Measurements from ENCODE around the gene ZNF790. TPM values are rescaled to one million over a fixed set of nuclear protein-coding genes. Genes with fewer than 3 reads are reported as not detected.

Gene ZNF790
- total RNA-seq, 1 donor from 2014 or later: 13.7 TPM

DNA sequence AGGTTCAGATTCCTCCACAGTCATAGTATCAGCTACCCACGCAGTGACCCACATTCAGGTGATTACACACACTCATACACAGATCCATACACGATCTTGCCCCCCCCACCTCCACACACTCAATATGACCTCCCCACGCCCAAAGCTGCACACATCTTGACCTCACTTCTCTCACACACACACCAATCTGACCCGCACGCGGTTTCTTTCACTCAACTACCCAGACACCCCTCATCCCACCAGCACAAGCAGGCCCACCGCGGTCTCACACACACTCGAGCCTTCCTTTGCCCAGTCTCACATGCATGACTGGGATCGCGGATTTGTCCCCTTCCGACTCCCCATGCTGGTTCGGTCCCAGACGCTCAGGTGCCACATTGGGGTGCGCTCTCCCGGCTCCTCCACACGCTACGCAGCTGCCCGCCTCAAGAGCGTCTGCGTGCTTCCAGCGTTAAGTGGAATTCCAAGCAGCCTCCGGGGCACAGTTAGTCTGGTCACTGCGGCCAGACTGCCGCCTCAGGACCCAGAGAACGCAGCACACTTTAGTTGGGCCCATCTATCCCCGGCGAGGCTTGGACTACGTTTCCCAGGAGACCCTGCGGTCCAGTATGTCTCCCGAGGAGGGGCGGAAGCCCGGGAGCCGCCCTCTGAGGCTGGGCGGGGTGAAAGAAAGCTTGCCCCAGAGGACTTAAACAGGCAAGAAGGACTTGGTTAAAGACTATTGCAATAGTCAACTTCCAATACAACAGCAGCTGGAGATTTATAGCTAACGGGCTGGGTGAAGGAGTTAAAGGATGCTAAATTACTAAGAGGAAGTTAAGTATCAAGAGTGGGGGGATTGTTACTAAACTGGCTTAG is 11.7 kb upstream of the ZNF790 start:
- Mint-ChIP-seq H3K27me3 (no peaks in the 10 kb centered on the region), H3K4me1 (ENCODE audit: low read depth) (peaks cover 2% of the 10 kb centered on the region), H3K36me3 (ENCODE audit: insufficient read depth) (peaks cover 38% of the 10 kb centered on the region), H3K9me3 (ENCODE audit: low read depth) (peaks cover 13% of the 10 kb centered on the region), H3K4me3 (ENCODE audit: low read depth) (no peak overlapping the region), H3K27ac (no peak overlapping the region)
- DNase-seq (ENCODE audit: low spot score, unreplicated experiment): peak; percentile 70
- TF ChIP-seq, protein P1, sequence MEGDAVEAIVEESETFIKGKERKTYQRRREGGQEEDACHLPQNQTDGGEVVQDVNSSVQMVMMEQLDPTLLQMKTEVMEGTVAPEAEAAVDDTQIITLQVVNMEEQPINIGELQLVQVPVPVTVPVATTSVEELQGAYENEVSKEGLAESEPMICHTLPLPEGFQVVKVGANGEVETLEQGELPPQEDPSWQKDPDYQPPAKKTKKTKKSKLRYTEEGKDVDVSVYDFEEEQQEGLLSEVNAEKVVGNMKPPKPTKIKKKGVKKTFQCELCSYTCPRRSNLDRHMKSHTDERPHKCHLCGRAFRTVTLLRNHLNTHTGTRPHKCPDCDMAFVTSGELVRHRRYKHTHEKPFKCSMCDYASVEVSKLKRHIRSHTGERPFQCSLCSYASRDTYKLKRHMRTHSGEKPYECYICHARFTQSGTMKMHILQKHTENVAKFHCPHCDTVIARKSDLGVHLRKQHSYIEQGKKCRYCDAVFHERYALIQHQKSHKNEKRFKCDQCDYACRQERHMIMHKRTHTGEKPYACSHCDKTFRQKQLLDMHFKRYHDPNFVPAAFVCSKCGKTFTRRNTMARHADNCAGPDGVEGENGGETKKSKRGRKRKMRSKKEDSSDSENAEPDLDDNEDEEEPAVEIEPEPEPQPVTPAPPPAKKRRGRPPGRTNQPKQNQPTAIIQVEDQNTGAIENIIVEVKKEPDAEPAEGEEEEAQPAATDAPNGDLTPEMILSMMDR (IDR thresholded peaks at IDR 0.05; ENCODE audit: unreplicated experiment): no peak

DNA sequence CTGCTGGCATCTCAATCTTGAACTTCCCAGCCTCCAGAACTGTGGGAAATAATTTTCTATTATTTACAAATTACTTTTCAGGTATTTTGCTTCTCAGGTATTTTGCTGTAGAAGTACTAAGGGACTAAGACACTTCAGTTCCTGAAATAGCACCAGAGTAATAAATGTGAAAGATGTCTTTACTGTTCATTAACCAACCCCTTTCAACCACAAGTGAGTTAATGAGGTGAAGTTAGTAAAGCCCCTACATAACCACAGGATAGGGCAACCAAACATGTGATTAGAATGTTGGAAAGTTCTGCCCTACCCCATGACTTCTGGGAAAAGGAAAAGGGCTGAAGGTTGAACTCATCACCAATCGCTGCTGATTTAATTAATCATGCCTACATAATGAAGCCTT is 9.8 kb upstream of the ZNF790 start:
- Mint-ChIP-seq H3K27me3 (no peaks in the 10 kb centered on the region), H3K4me1 (ENCODE audit: low read depth) (peaks cover 2% of the 10 kb centered on the region), H3K4me3 (ENCODE audit: low read depth) (peak overlapping the region; percentile 73)

DNA sequence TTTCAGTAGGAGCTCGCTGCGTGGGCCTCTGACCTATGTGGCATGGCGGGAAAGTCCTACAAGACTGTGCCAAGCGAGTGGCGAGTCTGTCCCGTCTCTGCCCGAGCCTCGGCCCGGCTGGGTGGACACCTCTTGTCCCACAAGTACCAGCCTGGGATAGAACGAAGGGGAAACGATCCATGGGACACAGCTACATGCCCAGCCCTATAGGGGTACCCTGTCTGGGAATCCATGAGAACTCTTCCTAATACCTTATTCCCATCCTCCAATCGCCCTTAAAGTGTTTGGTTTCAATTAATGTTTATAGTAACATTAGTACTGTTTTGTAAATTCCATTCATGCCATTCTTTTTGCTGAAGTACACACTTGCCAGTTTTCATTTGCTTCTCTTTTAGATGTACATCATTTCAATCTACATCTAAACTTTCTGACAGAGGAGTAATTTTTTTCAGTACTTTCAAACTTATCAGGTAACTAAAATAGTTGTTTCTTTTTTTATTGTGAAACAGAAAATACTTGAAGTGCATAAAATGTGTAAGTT is 667 bp upstream of the ZNF790 start:
- DNase-seq (ENCODE audit: low spot score, unreplicated experiment): no peak
- H3K36me3 Mint-ChIP-seq (ENCODE audit: insufficient read depth): peaks cover 32% of the 10 kb centered on the region
- no peak overlapping the region for H3K4me3 Mint-ChIP-seq (ENCODE audit: low read depth)
- no peak overlapping the region for H3K27ac Mint-ChIP-seq
- TF ChIP-seq, protein P1 (IDR thresholded peaks at IDR 0.05; ENCODE audit: unreplicated experiment): no peak
- peaks cover 3% of the 10 kb centered on the region for H3K4me1 Mint-ChIP-seq (ENCODE audit: low read depth)
- H3K9me3 Mint-ChIP-seq (ENCODE audit: low read depth): peaks cover 14% of the 10 kb centered on the region
- H3K27me3 Mint-ChIP-seq: no peaks in the 10 kb centered on the region

More for the DNA sequence above, 9.8 kb upstream of the ZNF790 start:
- Mint-ChIP-seq H3K27ac (no peak overlapping the region), H3K36me3 (ENCODE audit: insufficient read depth) (peaks cover 23% of the 10 kb centered on the region), H3K9me3 (ENCODE audit: low read depth) (peaks cover 3% of the 10 kb centered on the region)
- DNase-seq (ENCODE audit: low spot score, unreplicated experiment): no peak
- TF ChIP-seq, protein P1 (IDR thresholded peaks at IDR 0.05; ENCODE audit: unreplicated experiment): no peak

DNA sequence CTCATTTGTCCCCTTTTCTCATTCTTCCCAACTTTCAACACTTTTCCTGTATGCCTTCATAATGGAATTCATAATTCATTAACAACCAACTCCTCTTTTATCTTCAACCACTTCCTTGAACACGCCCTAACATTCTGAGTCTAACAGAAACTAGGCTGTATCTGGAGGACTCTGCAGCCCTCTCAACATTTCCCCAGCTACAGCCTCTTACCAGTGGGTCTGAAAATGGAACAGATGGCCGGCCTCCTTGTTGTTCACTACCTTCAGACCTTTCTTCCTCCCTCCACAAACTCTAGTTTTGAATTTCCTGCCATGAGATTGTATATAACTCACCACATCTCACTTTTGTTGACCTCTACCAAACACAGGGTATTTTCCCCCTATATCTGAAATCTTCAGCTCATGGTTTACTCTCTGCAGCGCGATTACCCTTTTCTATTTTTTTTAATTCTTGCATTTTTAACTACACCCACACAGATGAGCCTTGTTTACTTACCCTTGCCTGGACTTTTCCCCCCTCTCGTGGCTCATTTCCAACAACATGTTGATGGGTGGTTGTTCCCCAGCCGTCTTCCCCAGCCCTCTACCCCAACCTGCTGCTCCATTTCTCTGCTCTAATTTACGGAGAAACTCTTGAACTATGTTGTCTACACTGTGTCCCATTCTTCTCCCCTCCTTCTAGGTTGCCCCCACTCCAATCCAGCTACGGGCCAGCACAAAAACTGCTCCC is 846 bp downstream of the ZNF790 start:
- Mint-ChIP-seq H3K4me1 (ENCODE audit: low read depth) (peaks cover 3% of the 10 kb centered on the region), H3K4me3 (ENCODE audit: low read depth) (no peak overlapping the region), H3K9me3 (ENCODE audit: low read depth) (peaks cover 24% of the 10 kb centered on the region), H3K27ac (no peak overlapping the region), H3K36me3 (ENCODE audit: insufficient read depth) (peaks cover 43% of the 10 kb centered on the region), H3K27me3 (no peaks in the 10 kb centered on the region)
- TF ChIP-seq, protein P1 (IDR thresholded peaks at IDR 0.05; ENCODE audit: unreplicated experiment): no peak
- DNase-seq (ENCODE audit: low spot score, unreplicated experiment): no peak

DNA sequence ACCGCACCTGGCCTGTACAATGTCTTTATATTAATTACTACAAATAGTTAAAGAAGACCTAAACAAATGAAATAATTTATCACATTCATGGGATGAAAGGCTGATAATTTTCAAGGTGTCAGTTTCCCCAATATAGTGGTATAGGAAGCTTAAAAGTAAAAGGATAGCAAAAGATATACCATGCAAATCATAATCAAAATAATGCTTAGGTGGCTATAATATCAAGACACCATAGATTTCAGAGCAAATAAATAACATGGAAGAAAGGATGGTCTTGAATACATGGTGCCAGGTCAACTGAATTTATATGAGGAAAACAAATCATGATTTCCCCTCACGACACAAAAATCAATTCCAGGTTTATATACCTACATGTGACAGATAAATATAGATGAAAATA is 4.8 kb downstream of the ZNF790 start:
- H3K36me3 Mint-ChIP-seq (ENCODE audit: insufficient read depth): peaks cover 71% of the 10 kb centered on the region

More for the DNA sequence above, 4.8 kb downstream of the ZNF790 start:
- no peaks in the 10 kb centered on the region for H3K27me3 Mint-ChIP-seq
- DNase-seq (ENCODE audit: low spot score, unreplicated experiment): no peak
- H3K4me3 Mint-ChIP-seq (ENCODE audit: low read depth): no peak overlapping the region
- no peak overlapping the region for H3K27ac Mint-ChIP-seq
- H3K4me1 Mint-ChIP-seq (ENCODE audit: low read depth): no peaks in the 10 kb centered on the region
- H3K9me3 Mint-ChIP-seq (ENCODE audit: low read depth): peaks cover 55% of the 10 kb centered on the region
- TF ChIP-seq, protein P1 (IDR thresholded peaks at IDR 0.05; ENCODE audit: unreplicated experiment): no peak
